CD4-positive, alpha-beta T cell treated with Interleukin-15 for 1 hour (primary cell): ENCODE measurements around the gene RDX.
"Not testable (repeated sequence)": the region's sequence is repeated elsewhere in the genome, so short reads cannot be mapped to it uniquely, and the experiment has no call there.

Source experiments
- DNase-seq: peaks from one replicate; pipeline ENCODE4 v3.0.0-alpha.2; 2020

The RDX gene

DNA sequence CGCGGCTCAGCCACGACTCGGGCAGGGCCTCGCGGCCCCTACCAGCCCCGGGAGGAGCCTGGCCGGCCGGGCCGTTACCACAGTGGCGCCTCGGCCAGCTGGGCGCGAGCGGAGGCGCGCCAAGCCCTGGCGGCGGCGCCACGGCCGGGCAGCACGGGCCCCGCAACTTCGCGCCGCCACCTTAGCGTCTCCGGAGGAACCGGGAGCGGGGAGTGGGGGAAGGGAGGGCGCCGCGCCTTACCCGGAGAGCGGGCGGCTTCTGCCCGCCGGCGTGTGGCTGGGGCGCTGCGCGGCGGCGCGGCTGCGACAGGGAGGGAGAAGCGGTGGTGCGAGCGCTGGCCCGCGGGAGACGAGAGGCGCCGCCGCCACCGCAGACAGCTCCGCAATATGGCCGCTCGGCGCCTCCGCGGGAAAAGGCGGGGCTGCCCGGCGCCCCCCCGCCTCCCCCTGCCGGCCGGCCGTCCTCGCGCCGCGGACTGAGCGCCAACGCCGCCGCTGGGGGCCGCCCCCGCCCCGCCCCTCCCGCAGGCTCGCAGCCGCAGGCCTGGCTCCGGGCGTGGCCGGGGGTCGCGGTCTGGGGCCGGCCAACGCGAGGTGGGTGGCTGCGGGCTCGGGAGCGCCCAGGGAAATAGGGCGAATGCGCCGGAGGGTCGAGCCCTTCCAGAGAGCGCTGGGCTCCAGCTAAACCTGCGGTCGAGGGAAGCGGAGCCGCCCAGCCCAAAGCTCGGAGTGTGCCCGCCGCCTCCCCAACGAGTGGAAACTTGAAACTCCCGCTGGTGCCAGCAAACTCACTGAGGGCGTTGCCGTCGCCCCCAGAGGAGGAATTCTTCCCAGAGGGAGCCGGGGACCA, at the start of gene RDX:
TSS of gene RDX (minus strand) at position 389 of the 850 bp plus-strand sequence. CDS start 16,922 bp downstream, outside the sequence.
- peak; percentile 62 for DNase-seq

- no peak for DNase-seq
Measured at GRCh38 chr11:110345743-110346142, 49.3 kb upstream of the RDX start.

- DNase-seq: no peak
Measured at GRCh38 chr11:110340436-110340835, 44.0 kb upstream of the RDX start.

GRCh38 chr11:110339456-110340250, 43.2 kb upstream of the RDX start:
- DNase-seq: no peak

- no peak for DNase-seq
Measured at GRCh38 chr11:110338684-110339083, 42.3 kb upstream of the RDX start.

GRCh38 chr11:110337570-110338193, 41.3 kb upstream of the RDX start:
- no peak for DNase-seq

- DNase-seq: no peak
Measured at GRCh38 chr11:110336054-110336453, 39.6 kb upstream of the RDX start.

GRCh38 chr11:110335358-110335757, 38.9 kb upstream of the RDX start:
- DNase-seq: no peak

DNA sequence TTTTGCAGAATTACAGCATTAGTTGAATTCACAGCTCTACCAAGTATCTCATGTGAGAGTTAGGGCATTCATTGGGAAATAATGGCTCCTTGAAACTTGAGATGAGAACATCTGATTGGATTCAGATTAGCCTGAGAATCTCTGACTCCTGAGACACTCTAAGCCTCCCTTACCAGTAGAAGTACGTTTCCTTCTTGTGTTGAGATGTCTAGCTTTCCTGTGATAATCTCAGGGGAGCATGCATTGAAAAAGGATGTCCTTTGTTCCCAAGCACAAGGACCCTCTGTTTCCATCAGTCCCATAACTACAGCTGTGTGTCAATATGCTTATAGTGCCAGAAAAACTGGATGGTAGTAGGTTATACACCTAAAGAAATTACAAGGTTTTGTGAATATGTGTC, 35.2 kb upstream of the RDX start:
- DNase-seq: no peak

DNA sequence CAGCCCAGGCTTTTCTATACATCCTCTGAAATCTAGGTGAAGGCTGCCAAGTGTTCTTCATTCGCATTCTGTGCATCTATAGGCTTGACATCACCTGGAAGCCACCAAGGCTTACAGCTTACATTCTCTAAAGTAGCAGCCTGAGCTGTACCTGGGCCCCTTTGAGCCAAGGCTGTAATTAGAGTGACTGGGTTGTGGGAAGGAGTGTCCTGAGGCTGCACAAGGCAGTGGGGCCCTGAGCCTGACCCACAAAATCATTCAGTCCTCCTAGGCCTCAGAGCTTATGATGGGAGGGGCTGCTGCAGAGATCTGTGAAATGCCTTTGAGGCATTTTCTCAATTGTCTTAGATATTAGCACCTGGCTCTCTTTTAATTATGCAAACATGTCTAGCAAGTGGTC, 33.0 kb upstream of the RDX start:
- no peak for DNase-seq

GRCh38 chr11:110327508-110327907, 31.1 kb upstream of the RDX start:
- no peak for DNase-seq

- DNase-seq: no peak
Measured at GRCh38 chr11:110323786-110324185, 27.4 kb upstream of the RDX start.

GRCh38 chr11:110319501-110319900, 23.1 kb upstream of the RDX start:
- no peak for DNase-seq

DNA sequence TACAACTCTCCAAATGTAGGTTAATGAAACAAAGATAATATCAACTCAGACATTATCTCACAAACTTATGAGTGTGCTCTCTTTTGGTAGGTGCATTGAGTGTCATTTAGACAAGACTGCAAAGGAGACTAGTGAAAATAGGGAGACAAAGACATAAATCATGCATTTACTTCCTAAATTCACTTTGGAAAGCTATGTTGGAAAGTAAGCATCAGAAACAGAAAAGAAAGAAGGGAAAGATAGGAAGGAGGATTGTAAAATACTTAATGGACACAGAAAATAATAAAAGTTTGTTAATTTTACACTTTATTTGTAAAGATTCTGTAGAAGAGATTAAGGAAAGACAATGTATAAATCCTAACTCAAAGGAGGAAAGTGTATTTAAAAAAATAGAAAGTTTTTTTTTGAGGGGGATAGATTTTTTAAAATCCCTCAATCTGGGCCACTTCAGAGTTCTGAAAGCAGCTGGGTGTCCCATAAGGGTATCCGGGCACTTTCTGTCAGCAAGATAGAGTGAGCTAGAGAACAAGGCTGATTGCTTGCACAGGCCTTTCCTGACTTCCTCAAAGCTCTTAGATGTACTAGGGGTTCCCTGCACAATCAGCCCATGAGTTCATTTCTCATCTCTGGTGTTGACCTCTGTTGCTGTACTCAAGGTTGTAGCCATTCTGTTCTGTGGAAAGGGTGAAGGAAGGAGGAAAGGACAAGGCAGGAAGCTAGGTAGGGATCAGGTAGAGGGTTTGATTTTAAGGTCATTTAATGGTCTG, 22.4 kb upstream of the RDX start:
- DNase-seq: no peak

DNA sequence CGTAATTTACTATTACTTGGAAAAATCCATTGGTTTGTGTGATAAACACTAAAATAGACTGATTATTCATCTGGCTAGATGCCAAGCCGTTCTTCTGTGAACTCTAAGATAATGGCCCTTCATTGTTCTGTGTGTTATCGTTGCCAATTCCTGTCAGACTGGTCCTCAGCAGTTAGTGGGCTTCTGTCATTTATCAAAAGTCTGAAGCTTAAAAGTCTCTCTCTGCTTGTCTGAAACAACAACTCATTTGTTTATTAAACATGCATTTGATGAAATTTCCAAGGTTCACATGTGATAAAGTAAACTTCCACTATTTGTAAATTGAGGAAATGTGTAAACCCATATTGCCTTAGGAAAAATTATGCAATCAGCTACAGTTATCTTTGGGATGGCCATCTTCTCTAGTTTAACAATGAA, 21.1 kb upstream of the RDX start:
- DNase-seq: no peak

- no peak for DNase-seq
Measured at GRCh38 chr11:110314366-110315095, 18.1 kb upstream of the RDX start.

DNA sequence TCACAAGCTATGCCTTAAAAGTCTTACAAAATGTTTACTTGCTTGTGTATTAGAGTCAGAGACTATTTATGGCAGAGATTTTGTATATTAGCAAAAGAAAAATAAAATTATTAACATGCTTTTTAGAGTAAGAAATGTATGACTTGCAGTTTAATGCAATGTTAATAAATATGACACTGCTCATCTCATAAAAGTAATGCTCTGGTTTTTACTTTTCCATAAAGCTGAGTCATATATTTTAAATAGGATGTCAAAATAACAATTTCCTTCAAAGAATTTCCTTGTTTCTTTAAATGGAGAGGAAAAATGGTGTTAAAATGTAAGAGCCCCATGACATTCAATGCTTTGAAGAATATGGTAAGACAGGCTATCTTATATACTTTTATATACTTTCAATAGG, 16.3 kb upstream of the RDX start:
- no peak for DNase-seq

GRCh38 chr11:110311783-110312579, 15.6 kb upstream of the RDX start:
- DNase-seq: no peak

DNA sequence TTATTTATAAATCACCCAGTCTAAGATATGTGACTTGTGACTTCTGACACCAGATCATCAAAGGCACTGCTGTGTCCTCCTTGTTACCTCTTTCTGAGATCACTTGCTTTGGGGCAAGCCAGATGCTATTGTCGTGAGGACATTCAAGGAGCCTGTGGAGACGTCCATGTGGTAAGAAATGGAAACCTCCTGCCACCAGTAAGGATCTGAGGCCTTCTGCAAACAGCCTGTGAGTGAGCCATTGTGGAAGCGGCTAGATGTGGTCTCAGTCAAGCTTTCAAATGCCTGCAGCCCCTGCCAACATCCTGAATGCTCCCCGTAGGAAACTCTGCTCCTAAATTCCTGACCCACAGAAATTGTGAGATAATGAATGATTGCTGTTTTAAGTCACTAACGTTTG, 11.7 kb upstream of the RDX start:
- no peak for DNase-seq

DNA sequence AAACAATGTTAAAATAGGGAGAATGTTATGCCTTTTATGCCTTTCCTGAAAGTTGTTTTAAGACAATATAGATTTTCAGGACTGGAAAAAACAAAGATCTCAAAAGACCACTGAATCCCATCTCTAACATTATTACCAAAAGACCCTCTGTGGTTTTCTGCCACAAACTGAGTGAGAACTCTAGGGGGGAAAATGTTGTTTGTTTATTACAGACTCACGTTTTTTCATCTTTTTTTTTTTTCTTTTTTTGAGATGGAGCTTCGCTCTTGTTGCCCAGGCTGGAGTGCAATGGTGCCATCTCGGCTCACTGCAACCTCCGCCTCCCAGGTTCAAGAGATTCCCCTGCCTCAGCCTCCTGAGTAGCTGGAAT, 9.6 kb upstream of the RDX start:
- DNase-seq: not testable (repeated sequence)
